Loucy (cell line): ENCODE results near the gene GNB1.

Experiments
- H2AFZ ChIP-seq: fragments of 200-600 bp; sonication (generic); 2 replicates; pipeline ENCODE4 v1.6.0; 2016; ENCODE audit warnings: antibody characterized with exemption, mild to moderate bottlenecking, low read length, moderate library complexity
- H3F3A ChIP-seq: fragments of 200-600 bp; 2 replicates; pipeline ENCODE4 v1.6.0; 2016; ENCODE audit warnings: antibody characterized with exemption, low read depth, mild to moderate bottlenecking
- H3K27me3 ChIP-seq: fragments of 200-600 bp; sonication (generic); 2 replicates; pipeline ENCODE4 v1.6.1; 2014; ENCODE audit warnings: low read length, mild to moderate bottlenecking; ENCODE audit not compliant: insufficient read depth, poor library complexity, severe bottlenecking
- H3K36me3 ChIP-seq: fragments of 200-600 bp; sonication (generic); 2 replicates; pipeline ENCODE4 v1.6.1; 2016; ENCODE audit warnings: low read length; ENCODE audit not compliant: insufficient read depth
- H3K4me1 ChIP-seq: fragments of 200-600 bp; sonication (generic); 2 replicates; pipeline ENCODE4 v1.5.1; 2014; ENCODE audit warnings: low read length, mild to moderate bottlenecking; ENCODE audit not compliant: insufficient read depth, poor library complexity, severe bottlenecking
- H3K4me2 ChIP-seq: fragments of 200-600 bp; sonication (generic); 2 replicates; pipeline ENCODE4 v1.6.0; 2014; ENCODE audit warnings: antibody characterized with exemption, low read length, low read depth, mild to moderate bottlenecking; ENCODE audit not compliant: poor library complexity, severe bottlenecking
- H3K4me3 ChIP-seq: fragments of 200-600 bp; sonication (generic); 2 replicates; pipeline ENCODE4 v1.5.1; 2014; ENCODE audit warnings: low read length, mild to moderate bottlenecking, mixed read lengths; ENCODE audit not compliant: poor library complexity, severe bottlenecking
- H3K79me2 ChIP-seq: fragments of 200-600 bp; sonication (generic); 2 replicates; pipeline ENCODE4 v1.6.1; 2014; ENCODE audit warnings: low read length; ENCODE audit not compliant: insufficient read depth
- H3K9ac ChIP-seq: fragments of 200-600 bp; sonication (generic); 2 replicates; pipeline ENCODE4 v1.6.0; 2014; ENCODE audit warnings: mild to moderate bottlenecking, low read depth, low read length, moderate library complexity; ENCODE audit not compliant: poor library complexity, severe bottlenecking
- H3K9me2 ChIP-seq: fragments of 200-600 bp; sonication (generic); replicated peaks from 2 replicates; pipeline ENCODE4 v1.6.1; 2016; ENCODE audit warnings: low read depth, low read length, mixed read lengths
- H3K9me3 ChIP-seq: fragments of 200-600 bp; sonication (generic); 2 replicates; pipeline ENCODE4 v1.6.1; 2014; ENCODE audit warnings: mild to moderate bottlenecking, antibody characterized with exemption, low read length, low read depth; ENCODE audit not compliant: insufficient read depth
- H4K20me1 ChIP-seq: fragments of 200-600 bp; sonication (generic); 2 replicates; pipeline ENCODE4 v1.6.0; 2014; ENCODE audit warnings: antibody characterized with exemption, low read length, mild to moderate bottlenecking; ENCODE audit not compliant: insufficient read depth, poor library complexity, severe bottlenecking
- CTCF ChIP-seq: fragments of 200-600 bp; sonication (generic); conservative IDR thresholded peaks from 2 replicates; pipeline ENCODE4 v1.5.1; 2014; ENCODE audit warnings: mild to moderate bottlenecking, antibody characterized with exemption, low read length
- EZH2phosphoT487 ChIP-seq: fragments of 200-600 bp; IDR thresholded peaks from 2 replicates; pipeline ENCODE4 v1.6.1; 2018; ENCODE audit warnings: antibody characterized with exemption, mild to moderate bottlenecking, moderate library complexity, borderline replicate concordance

GNB1 gene

GRCh38 chr1:1756661-1757421, 134.0 kb downstream of the GNB1 start:
- no peak overlapping the region for H3K4me2 ChIP-seq
- H3F3A ChIP-seq, result no peaks in the 10 kb centered on the region
- H2AFZ ChIP-seq, result no peak overlapping the region
- no peaks in the 10 kb centered on the region for H3K9me3 ChIP-seq
- H4K20me1 ChIP-seq, result no peaks in the 10 kb centered on the region
- no peak overlapping the region for H3K4me3 ChIP-seq
- H3K36me3 ChIP-seq, result peaks cover 62% of the 10 kb centered on the region; the same call in 1 of the 2 replicates
- H3K27me3 ChIP-seq, result no peaks in the 10 kb centered on the region
- H3K9me2 ChIP-seq, result no peaks in the 10 kb centered on the region
- no peak overlapping the region for H3K9ac ChIP-seq
- no peaks in the 10 kb centered on the region for H3K4me1 ChIP-seq
- TF ChIP-seq CTCF, result no peak
- H3K79me2 ChIP-seq, result no peaks in the 10 kb centered on the region

GRCh38 chr1:1755852-1756251, 135.0 kb downstream of the GNB1 start:
- TF ChIP-seq CTCF (no peak), EZH2phosphoT487 (no peak)
- Histone ChIP-seq H3K9me2 (no peaks in the 10 kb centered on the region), H3K9me3 (no peaks in the 10 kb centered on the region), H2AFZ (no peak overlapping the region), H3K4me2 (no peak overlapping the region), H3F3A (no peaks in the 10 kb centered on the region), H3K79me2 (no peaks in the 10 kb centered on the region), H3K9ac (no peak overlapping the region), H3K36me3 (peaks cover 53% of the 10 kb centered on the region; the same call in 1 of the 2 replicates), H3K4me3 (no peak overlapping the region), H3K4me1 (no peaks in the 10 kb centered on the region), H3K27me3 (no peaks in the 10 kb centered on the region), H4K20me1 (no peaks in the 10 kb centered on the region)

- Histone ChIP-seq H4K20me1 (no peaks in the 10 kb centered on the region), H3K4me3 (no peak overlapping the region), H3K9ac (no peak overlapping the region), H3K79me2 (no peaks in the 10 kb centered on the region), H3K27me3 (no peaks in the 10 kb centered on the region), H3K4me2 (no peak overlapping the region), H3F3A (no peaks in the 10 kb centered on the region), H3K9me3 (no peaks in the 10 kb centered on the region), H3K4me1 (no peaks in the 10 kb centered on the region), H3K36me3 (peaks cover 49% of the 10 kb centered on the region; the same call in 1 of the 2 replicates), H2AFZ (no peak overlapping the region), H3K9me2 (no peaks in the 10 kb centered on the region)
- TF ChIP-seq CTCF, result no peak
- no peak for TF ChIP-seq EZH2phosphoT487
These were observed 135.5 kb downstream of the GNB1 start for GRCh38 chr1:1755426-1755825.
